T-helper 1 cell treated with Interleukin-12 subunit alpha and Interleukin-12 subunit beta and Interleukin-4 antibody, amounts not matched to agents 30 ng/mL and 1 ng/mL, for 36 hours (primary cell): ENCODE measurements around the gene ACAP2. TPM values are rescaled to one million over a fixed set of nuclear protein-coding genes. Genes with fewer than 3 reads are reported as not detected.
"Not testable (repeated sequence)": the region's sequence is repeated elsewhere in the genome, so short reads cannot be mapped to it uniquely, and the experiment has no call there.

ENCODE experiments used
- intact Hi-C: fragments of 100-400 bp; cut with micrococcal nuclease; formaldehyde crosslinking; loops from one replicate; pipeline ENCODE4 v1.15.1; 2024
- total RNA-seq: library from RNA; stranded (reverse); gene quantifications from 2 replicates; pipeline ENCODE4 v1.2.3, GENCODE V29; 2022

The ACAP2 gene, protein sequence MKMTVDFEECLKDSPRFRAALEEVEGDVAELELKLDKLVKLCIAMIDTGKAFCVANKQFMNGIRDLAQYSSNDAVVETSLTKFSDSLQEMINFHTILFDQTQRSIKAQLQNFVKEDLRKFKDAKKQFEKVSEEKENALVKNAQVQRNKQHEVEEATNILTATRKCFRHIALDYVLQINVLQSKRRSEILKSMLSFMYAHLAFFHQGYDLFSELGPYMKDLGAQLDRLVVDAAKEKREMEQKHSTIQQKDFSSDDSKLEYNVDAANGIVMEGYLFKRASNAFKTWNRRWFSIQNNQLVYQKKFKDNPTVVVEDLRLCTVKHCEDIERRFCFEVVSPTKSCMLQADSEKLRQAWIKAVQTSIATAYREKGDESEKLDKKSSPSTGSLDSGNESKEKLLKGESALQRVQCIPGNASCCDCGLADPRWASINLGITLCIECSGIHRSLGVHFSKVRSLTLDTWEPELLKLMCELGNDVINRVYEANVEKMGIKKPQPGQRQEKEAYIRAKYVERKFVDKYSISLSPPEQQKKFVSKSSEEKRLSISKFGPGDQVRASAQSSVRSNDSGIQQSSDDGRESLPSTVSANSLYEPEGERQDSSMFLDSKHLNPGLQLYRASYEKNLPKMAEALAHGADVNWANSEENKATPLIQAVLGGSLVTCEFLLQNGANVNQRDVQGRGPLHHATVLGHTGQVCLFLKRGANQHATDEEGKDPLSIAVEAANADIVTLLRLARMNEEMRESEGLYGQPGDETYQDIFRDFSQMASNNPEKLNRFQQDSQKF
- total RNA-seq: 64.9 and 71.5 TPM in 2 replicates

DNA sequence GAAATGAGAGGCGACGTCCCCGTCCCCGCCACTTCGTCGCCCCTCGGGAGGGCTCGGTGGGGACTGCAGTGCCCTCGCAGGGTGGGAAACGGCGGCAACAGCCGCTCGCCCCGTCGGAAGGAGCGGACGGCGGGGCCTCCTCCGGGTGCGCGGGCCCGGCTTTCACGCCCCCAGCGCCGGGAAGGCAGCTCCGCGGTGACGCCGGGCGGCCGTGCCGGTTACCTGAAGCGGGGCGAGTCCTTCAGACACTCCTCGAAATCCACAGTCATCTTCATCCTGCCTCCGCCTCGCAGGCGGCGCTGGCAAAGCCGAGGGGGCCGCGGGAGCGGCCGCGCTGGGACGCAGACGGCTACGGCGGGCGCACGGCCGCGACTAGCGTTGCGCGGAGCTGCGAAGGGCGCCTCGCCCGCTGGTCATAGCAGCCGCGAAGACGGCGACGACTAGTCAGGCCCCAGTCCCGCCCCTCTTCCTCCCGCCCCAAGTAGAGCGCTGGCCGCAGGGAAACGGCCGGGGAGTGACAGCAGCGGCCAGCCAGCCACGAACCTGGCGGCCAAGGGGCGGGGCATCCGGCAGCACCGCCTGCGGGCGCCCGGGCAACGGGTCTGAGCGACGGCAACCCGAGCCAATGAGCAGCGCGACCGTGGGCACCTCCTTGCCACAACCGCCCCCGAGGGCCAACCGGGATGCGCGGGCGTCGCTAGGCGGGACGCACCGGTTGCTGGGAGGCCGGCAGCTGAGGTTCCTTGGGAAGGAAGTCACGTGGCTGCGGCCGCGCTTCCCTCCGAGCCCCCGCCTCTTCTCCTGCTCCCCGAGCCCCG lies at the start of gene ACAP2:
TSS of gene ACAP2 (minus strand) at position 448 of the 818 bp plus-strand sequence. CDS start at position 275, 173 bp downstream.
- intact Hi-C loops: loop anchor here (1.0 to 5.0 kb wide), 14 partner anchors 16 to 956 kb away; partner anchors contain the start of genes ATP13A3, FAM43A, LSG1 and PPP1R2

- intact Hi-C loops: no loop called here
Measured at GRCh38 chr3:195475614-195476013, 32.8 kb upstream of the ACAP2 start.

DNA sequence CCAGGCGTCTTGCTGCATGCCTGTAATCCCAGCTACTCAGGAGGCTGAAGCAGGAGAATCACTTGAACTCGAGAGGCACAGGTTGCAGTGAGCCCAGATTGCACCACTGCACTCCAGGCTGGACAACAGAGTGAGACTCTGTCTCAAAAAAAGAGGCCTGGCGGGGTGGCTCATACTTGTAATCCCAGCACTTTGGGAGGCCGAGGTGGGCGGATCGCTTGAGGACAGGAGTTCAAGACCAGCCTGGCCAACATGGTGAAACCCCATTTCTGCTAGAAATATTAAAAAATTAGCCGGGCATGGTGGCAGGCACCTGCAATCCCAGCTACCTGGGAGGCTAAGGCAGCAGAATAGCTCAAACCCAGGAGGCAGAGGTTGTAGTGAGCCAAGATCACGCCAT lies 32.3 kb upstream of the ACAP2 start:
- intact Hi-C loops: not testable (repeated sequence)

DNA sequence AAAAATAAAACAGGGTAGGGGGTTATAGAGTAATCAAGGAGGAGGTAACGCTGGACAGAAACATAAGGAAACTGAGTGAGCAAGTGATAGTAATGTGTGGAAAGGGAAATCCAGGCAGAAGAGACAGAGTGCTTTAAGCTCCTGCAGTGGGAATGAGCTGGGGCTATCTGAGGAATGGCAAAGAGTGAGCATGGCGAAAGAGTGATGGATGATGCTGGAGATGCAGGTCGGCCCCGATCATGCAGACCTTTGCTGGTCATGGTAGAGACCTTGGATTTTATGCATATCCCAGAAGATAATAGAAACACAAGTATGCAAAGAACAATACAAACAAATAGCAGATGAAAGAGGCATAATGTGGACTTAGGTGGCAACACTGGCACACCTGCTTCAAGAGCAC lies 26.0 kb upstream of the ACAP2 start:
- intact Hi-C loops: no loop called here

DNA sequence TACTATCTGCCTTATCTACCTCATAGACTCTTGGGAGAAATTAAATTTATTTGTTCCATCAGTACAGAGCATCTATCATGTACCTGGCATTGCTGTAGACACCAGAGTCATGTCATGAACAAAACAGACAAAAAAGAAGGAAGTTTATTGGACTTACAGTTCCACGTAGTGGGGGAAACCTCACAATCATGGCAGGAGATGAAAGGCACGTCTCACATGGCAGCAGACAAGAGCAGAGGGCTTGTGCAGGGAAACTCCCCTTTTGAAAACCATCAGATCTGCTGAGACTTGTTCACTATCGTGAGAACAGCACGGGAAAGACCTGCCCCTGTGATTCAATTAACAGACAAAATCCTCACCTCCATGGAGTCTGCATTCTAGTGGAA lies 25.6 kb upstream of the ACAP2 start:
- intact Hi-C loops: no loop called here

GRCh38 chr3:195467641-195468390 lies 25.0 kb upstream of the ACAP2 start:
- intact Hi-C loops: no loop called here

DNA sequence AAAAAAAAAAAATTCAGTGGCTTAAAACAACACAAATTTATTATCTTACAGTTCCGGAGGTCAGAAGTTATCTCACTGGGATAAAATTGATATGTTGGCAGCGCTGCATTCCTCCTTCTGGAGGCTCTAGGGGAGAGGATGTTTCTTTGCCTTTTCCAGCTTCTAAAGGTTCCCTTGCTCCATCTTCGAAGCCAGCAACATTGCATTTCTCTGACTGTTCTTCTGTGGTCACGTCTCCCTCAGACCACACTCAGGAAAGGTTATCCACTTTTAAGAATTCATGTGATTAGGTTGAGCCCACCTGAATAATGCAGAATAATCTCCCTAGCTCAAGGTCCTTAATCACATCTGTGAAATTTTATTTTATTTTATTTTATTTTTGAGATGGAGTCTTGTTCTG lies 23.4 kb upstream of the ACAP2 start:
- intact Hi-C loops: no loop called here

DNA sequence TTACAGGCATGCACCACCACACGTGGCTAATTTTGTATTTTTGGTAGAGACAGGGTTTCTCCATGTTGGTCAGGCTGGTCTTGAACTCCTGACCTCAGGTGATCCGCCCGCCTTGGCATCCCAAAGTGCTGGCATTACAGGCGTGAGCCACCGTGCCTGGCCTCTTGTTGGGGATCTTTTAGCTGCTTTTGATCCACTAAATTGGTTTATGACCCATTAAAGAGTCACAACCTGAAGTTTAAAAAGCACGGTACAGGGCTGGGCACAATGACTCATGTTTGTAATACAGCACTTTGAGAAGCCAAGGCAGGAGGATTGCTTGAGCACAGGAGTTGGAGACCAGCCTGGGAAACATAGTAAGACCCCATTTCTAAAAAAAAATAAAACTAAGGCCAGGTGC lies 20.1 kb upstream of the ACAP2 start:
- intact Hi-C loops: not testable (repeated sequence)

- intact Hi-C loops: no loop called here
Measured at GRCh38 chr3:195462308-195462610, 19.4 kb upstream of the ACAP2 start.

DNA sequence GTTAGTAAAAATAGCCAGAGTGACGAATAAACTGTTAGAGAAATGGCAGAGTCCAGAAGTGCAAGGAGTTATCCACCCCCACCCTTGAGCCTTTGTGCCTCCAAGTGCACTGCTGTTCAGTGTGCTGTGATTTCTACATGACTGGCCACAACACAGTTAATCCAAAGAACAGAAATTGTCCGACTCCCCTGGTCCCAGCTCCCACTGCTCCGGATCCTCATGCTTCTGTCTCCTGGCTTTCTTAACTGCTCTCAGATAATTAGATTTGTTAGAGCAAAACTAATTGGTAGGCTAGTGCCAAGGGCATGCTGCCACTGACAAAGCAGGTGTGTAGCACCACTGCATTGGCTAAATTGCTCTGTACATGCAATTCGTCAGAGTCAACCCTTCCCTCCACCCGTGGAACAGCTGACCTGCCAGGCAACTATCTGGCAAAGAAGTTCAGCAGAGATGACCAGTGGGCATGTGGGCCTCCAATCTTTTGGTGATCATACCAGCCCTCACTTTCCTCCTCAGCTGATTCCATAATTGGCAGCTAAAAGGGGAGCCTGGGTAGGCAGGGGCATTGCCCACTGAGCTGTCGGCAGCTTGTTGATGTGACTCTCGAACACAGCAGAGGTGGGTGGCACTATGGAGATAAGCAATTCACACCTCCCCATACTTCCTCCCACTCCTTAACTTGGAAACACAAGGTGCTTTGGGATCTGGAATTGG lies 18.9 kb upstream of the ACAP2 start:
- intact Hi-C loops: no loop called here

DNA sequence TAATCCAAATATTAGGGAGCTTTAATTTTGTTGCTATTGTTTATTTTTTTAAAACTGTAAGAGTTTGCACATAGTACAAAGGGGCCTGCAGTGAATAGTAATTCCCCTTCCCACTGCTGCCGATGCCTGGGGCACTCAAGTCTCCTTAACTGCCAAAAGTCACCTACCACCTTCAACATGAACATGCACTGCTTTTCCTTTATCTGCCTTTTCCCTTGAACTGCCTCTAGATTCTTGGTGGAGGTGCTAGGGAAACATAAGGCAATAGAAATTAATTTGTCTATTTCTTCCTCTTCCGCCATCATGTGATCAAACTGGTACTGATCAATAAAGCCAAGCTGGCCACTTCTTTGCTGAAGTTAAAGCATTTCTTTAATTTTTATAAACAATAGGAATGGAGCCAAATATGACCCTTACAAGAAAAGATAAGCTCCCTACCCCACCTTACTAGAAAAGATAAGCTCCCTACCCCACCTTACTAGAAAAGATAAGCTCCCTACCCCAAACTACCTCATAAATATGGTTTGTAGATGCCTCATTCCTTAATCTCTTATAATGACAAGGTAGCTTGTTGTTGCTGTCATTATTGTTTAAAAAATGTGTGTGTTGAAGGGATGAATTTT lies 17.4 kb upstream of the ACAP2 start:
- intact Hi-C loops: no loop called here

- intact Hi-C loops: loop anchor here (1.0 to 5.0 kb wide), 4 partner anchors 15 to 786 kb away; partner anchors contain the start of genes ACAP2, LSG1 and XXYLT1
Measured at GRCh38 chr3:195458316-195458717, 15.5 kb upstream of the ACAP2 start.

DNA sequence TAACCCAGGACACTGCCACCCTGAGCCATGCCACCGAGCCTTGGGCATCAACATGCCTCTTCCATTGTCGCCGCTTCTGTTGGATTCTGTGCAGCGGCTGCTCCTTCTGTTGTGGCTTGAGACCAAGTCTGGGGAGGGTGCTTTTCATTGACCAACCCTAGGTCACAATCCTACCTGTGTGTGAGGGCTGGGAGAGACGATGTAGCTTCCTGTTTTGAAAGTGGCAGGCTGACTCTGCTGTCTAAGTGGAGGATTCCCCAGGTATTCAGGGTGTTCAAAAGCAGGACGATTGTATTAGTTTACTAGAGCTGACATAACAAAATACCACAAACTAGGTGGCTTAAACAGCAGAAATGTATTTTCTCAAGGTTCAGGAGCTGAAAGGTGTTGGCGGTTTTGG lies 13.0 kb upstream of the ACAP2 start:
- intact Hi-C loops: loop anchor here (5.0 kb wide), 1 partner anchor 43 kb away; no protein-coding TSS in a partner anchor

DNA sequence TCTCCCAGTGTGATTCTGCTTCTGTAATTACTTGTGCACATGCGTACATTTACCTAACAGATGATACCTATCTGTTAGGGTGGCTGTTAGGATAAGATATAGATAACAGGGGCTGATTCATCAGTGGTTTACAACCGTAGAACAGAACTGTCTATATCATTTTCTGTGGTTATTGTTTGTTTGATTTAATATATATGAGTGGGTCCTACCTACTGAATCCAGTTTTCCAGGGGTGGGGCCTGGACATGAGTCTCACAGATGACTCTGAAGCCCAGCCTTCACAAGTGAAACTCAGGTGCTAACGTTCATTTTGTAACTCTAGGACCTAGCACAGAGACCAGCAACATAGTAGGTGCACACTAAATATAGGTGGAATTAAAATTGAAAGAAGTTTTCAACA lies 10.4 kb upstream of the ACAP2 start:
- intact Hi-C loops: no loop called here

DNA sequence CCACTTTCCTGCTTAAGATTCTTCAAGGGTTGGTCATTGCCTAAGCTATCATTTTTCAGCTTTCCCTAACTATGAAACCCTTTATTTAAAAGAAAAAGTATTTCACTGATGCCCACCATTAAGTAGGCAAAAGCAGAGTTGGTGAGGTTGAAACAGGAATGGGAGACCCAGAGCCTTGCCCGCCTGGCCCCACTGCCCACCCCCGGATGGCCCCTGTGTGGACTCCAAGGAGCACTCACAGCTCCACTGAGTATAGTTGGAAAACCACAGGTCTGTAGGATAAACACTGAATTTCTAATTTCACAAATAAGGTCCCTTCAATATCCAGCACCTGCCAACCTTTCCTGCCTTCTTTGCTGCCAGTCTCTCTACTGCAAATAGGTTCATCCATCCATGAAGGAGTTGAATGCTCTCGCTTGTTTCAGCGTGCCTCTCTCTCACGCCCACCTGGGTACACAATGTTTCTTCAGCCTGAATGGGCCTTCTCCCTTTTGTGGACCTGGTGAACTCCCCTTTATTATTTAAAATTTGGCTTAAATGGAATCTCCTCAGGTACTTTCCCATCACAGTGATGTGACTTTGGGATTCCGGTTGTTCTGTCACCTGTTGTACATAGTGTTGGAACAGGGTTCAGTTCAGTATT lies 8.7 kb upstream of the ACAP2 start:
- intact Hi-C loops: no loop called here

DNA sequence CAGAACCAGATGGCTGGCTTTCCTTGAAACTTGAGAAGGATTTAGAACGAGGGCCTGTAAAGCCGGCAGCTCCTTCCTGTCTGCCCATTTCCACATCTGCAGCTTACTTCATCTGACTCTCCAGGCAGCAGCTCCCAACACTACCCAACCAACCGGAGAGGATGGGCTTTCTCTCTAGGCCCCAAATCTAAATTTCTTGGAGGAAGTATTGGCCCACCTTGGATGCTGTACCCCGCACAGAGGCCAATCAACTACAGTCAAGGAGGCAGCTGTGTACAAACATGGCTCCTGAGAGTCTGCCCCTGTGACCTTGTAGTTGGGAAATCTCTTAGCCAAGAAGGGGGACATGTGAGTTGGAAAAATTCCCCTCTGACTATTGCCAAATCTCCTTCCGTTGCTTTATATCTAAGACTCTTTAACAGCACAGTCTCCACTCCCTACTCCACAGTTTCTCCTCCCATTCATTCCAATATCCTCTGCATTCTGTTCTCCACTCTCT lies 8.0 kb upstream of the ACAP2 start:
- intact Hi-C loops: no loop called here

GRCh38 chr3:195448205-195448875 lies 5.5 kb upstream of the ACAP2 start:
- intact Hi-C loops: no loop called here

DNA sequence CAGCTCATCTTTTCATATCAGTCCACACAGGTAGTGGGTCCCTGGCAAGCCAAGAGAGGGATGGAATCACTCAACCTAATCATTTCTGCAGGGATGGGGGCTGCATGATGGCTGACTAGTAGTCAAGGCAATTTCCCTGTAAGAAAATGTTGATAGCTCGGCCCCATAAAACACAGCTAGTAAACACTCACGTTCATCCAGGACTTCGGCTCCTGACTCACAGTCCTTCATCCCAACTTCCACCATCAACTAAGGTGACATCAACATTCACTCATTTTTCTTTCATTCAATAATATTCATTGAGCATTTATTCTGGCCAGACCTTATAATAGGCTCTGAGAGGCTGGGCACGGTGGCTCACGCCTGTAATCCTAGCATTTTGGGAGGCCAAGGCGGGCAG lies 4.4 kb upstream of the ACAP2 start:
- intact Hi-C loops: no loop called here

DNA sequence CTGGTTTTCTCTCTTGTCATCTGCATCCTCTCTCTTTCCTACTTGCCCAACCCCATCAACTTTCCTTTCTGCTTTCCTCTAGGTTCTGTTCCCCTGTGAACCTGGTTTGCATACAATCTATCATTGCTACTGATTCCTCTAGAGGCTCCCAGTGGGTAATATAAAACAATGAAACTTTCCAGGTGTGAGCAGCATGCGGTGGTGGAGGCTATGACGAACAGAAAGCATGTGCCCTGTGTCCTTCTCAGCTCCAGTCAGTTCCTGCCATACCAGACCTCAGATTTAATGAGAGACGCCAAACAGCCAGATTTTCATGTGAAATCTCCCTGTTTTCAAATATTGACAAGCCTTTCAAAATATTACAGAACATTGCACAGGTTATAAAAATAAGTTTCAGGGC lies 3.5 kb upstream of the ACAP2 start:
- intact Hi-C loops: no loop called here
